DMS114 treated with DMSO at 0.1 percent for 48 hours (cell line): ENCODE measurements around the gene TSHZ1.

Experiments used
- DNase-seq: peaks from one replicate; lab custom pipeline; 2025; ENCODE audit not compliant: unreplicated experiment; lab: John Stamatoyannopoulos, UW

Gene TSHZ1

DNA sequence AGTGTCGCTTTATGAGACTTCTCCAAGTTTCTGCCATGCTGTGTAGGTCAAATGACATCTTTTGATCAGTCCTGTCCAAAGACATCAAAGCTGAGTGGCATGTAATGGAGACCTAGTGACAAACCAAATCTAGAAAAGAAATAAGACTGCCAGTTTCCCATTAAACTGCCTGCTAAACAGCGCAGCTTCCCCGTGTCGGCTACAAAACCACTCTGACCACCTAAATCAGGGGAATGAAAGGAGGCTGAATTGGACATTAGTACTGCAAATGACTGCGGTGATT, 57.7 kb downstream of the TSHZ1 start:
- DNase-seq: no peak

DNA sequence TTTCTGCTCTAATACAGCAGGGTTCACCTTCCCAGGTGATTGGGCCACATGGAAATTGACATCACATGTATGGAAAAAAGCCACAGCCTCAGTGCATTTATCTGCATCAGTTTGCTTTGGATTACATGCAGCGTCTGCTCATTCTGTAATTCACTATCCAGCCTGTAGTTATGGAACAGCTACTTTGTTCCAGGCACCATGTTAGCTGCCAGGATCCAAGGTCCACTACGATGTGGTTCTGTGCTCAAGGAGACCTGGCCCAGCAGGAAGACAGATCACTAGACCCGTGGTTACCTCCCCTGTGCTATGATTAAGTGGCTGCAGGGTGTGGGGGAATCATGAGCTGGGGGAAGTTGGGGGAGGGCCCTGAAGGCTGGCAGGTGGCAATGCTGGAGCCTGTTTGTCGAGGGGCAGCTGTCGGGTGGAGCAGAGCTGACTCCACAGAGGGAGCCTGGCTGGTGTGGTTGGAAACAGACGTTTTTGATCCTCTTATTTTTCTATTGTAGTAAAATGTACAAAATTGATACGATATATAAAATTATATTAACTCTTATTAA, 58.6 kb downstream of the TSHZ1 start:
- no peak for DNase-seq

DNA sequence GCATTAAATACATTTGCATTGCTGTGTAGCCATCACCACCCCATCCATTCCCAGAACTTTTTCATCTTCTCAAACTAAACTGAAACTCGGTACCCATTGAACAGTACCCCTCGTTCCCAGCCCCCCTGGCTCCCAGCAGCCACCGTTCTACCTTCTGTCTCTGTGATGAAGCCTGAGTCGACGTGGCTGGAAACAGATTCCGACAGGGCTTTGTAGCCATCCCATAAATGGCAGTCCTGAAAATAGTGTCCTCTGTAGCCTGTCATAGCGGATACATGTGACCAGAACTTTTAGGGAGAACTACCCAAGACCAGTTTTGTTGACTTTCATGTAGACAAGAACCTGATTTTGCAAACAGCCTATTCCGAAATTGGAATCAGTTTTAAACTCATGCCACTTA, 59.1 kb downstream of the TSHZ1 start:
- no peak for DNase-seq

DNA sequence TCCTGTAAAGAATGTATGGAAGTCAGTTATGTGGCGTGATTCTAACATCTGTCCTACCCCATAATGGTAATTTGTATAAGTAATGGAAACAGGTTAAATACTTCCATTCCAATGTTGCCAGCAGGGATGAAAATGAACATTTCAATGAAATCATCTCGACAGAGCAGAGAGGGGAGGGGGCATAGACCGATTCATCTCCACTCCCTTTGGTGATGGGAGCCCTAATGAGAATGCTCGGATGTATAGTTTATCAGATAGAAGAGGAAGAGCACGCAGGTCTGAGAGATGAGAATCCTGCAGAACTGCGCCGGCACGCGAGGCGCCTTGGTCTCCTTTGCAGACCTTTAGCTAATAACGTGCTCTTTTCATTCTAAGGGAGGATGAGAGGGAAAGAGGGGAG, 61.4 kb downstream of the TSHZ1 start:
- DNase-seq: no peak

DNA sequence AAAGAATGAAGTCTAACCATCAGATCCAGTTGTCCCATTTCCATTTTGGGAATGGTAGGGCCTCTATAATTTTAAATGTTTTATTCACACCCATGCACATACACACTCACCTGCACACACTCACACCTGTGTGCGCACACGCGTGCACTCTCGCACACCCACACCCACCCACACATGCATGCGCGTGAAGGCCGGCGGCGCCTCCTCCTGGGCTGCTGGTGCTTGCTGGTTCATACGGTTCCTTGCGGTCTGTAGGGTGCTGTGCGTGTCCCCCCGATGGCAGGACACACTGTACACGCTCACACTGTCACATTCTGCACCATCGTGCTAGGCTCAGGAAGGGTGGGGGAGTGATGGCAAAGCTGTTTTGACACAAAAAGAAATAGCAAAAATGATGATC, 63.2 kb downstream of the TSHZ1 start:
- DNase-seq: no peak

DNA sequence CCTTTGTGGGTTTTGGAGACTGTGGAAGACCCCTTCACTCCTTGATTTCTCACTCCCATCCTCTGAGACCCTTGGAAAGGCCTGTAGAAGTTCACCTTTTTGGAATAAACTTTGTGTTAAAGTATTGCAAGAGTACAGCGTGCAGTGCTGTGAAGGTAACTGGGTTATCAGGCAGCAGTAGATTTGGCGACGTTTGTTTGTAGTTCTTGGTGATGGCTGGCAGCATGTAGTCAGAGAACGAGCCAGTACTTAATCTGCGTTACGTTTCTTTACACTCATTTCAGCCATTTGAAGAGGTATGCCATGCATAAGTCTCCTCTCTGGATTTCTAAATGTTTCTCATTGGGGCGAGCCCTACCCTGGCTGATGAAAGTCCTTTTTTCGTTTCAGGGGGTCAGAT, 64.6 kb downstream of the TSHZ1 start:
- no peak for DNase-seq

DNA sequence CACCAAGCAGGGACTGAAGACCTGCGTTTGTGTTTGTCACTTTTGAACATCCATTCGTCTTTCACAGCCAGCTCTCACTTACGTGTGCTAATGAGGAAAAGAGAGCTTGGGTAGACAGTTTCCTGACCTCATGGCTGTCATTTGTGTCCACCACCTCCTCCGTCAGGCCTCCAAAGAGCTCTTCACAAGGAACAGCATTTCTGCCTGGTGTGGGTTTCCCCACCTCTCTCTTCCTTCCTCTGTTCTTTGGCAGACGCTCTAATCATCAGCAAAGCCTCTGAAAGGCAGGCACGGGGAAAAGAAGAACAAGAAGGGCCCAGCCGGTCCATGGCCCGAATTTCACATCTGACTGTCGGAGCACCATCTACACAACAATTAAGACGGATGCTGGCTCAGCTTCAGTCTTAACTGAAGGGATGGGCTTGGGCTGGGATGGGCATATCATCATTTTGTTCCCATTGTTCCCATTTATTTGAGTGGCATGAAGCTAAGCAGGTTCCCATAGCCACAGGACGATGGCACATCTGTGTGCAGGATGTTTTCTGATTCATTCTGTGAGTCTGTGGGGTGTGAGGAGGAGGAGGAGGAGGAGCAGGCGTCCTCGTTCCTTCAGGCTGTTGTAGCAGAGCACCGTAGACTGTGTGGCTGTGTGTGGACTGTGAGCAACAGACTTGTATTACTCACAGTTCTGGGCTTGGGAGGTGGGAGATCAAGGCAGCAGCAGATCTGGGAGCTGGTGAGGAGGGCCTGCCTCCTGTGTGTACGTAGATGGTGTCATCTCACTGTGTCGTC, 66.4 kb downstream of the TSHZ1 start:
- no peak for DNase-seq

DNA sequence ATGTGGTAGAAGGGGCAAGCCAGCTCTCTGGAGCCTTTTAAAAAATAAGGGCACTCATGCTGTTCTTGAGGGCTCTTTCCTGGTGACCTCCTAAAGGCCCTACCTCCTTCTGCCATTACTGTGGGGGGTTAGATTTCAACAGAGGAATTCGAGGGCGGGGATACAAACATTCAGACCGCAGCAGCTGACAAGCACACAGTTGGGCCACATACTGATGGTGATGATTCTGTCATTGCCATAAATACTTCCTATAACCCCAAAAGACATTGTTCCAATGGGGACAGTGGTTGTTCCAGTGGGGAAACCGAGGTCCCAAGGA, 67.0 kb downstream of the TSHZ1 start:
- no peak for DNase-seq

DNA sequence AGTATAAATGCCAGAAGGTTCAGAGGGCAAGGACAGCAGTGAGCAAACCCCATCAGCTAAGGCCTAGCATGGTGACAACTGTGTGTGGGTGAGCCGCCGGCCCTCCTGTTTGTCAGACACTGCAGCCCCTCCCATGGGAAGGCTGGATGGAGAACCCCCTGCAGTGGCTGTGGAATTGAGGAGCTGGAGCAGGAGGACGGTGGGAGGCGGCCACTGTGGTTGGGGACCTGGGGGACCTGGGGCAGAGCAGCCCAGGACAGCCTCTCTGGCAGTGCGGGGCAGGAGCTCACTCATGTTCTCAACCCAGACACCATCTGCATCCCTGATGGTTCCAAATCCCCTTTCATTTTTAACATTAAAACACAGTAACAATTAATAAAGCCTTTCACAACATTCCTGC, 68.8 kb downstream of the TSHZ1 start:
- no peak for DNase-seq

DNA sequence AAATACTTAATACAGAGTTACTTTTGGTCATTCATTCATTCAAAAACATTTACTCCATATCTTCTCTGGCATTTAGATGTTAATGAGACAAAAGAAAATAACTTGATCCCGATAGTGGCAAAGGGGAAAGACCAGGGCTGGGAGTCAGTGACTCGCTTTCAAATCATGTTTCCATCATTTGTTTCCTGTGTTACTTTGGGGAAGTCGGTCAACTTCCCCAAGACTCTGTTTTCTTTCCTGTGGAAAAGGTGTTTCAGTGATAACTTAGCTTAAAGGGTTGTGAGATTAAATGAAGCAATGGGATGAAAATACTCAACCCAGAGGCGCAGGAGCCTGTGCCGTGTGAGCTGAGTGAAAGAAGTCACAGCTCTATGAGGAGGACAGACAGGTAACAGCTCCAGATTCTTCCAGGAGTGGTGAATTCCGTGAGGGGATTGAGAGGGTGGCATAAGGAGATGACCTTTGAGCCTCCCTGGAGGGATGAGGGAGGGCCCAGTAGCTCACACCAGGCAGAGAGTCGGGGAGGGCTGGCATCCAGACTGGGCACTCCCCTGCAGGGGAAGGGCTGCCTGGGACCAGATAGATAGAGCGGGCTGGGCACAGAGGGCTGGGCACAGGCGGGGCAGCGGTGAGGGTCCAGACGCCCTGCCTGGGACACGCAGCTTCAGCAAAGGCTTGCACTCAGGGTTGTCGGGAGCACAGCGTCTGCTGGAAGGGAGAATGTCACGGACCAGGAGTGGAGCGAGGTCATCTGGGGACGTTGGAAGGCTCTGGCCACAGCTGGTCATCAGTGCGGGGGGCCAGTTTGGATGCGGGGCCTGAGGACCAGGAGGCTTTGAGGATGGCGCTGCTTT, 70.1 kb downstream of the TSHZ1 start:
- no peak for DNase-seq

DNA sequence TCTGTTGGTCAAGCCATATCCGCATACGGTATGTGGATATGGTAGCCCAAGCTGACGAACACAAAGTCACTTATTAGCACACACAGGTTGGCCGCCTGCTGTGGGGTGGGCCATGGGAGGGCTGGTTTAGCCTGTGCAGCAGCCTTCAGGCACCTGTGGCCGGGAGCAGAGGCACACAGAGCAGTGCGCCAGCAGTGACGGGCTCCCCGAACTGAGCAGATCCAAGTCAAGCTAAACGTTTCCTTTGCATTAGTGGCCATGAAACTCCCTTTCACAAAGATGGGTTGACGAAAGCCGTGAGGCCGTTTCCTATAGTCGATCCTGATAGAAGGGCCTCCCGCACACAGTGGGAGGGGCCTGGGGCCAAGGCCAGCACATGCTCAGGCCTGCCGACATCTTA, 72.1 kb downstream of the TSHZ1 start:
- no peak for DNase-seq

DNA sequence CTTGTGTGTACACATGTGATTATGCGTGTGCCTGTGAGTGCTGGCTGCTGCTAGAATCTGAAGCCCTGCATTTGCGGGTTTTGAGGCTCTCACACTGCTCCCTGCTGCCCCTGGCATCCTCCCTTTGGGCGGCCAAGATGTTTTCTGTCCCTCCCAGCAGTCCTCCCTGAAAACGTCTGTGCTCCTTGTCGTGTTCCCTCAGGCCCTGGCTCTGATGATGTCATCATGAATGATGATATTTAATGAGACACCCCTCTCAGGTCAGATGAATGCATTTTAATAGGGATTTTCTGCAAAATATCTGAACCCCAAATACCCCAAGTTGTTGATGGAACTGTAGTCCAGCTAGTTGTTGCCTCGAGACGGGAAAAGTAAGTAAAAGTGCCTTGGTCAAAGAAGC, 73.1 kb downstream of the TSHZ1 start:
- no peak for DNase-seq

DNA sequence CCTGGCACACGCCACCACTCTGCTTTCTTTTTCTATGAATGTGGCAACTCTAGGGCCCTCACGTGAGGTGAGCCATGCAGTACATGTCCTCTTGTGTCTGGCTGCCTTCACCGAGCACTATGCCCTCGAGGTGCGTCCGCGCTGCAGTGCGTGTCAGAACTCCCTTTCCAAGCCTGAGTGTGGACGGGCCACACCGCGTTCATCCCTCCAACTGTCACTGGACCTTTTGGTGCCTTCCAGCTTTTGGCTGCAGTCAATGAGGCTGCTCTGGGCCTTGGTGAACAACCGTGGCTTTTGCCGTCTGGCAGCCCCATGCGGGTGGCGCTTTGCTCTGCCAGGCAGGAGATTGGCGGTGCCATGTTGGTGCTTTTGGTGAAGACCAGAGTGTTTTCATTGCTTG, 74.0 kb downstream of the TSHZ1 start:
- DNase-seq: no peak

DNA sequence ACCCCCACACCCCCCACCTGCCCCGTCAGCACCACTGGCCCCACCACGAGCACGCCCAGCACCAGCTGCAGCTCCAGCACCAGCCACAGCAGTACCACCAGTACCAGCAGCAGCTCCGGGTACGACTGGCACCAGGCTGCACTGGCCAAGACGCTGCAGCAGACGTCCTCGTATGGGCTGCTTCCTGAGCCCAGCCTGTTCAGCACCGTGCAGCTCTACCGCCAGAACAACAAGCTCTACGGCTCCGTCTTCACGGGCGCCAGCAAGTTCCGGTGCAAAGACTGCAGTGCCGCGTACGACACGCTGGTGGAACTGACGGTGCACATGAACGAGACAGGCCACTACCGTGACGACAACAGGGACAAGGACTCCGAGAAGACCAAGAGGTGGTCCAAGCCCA, 75.3 kb downstream of the TSHZ1 start:
- DNase-seq: no peak

DNA sequence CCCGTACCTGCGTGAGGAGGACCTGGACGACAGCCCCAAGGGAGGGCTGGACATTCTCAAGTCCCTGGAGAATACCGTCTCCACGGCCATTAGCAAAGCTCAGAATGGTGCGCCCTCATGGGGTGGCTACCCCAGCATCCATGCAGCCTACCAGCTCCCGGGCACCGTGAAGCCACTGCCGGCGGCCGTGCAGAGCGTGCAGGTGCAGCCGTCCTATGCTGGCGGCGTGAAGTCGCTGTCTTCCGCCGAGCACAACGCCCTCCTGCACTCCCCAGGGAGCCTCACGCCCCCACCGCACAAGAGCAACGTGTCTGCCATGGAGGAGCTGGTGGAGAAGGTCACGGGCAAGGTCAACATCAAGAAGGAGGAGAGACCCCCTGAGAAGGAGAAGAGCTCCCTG, 76.4 kb downstream of the TSHZ1 start:
- DNase-seq: no peak

DNA sequence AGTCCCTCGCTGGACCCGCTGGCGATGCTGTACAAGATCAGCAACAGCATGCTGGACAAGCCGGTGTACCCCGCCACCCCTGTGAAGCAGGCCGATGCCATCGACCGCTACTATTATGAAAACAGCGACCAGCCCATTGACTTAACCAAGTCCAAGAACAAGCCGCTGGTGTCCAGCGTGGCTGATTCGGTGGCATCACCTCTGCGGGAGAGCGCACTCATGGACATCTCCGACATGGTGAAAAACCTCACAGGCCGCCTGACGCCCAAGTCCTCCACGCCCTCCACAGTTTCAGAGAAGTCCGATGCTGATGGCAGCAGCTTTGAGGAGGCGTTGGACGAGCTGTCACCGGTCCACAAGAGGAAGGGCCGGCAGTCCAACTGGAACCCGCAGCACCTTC, 77.1 kb downstream of the TSHZ1 start:
- no peak for DNase-seq

DNA sequence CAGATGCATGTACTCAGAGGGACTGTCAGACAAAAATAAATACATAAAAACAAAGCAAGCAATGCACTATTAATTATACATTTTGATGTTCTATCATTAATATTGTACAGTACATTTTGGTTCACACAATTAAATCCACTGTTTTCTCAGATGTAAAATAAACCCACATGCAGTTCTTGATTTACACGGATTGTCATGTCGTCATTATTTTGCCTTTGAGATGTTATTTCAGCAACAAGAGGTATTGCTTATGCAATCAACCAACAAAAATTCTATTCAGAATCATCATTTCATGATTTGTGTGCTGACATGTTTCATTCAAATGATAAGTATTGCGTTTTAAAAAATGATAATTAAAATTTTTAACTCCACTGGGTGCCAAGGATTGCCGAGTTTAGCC, 79.2 kb downstream of the TSHZ1 start:
- no peak for DNase-seq

DNA sequence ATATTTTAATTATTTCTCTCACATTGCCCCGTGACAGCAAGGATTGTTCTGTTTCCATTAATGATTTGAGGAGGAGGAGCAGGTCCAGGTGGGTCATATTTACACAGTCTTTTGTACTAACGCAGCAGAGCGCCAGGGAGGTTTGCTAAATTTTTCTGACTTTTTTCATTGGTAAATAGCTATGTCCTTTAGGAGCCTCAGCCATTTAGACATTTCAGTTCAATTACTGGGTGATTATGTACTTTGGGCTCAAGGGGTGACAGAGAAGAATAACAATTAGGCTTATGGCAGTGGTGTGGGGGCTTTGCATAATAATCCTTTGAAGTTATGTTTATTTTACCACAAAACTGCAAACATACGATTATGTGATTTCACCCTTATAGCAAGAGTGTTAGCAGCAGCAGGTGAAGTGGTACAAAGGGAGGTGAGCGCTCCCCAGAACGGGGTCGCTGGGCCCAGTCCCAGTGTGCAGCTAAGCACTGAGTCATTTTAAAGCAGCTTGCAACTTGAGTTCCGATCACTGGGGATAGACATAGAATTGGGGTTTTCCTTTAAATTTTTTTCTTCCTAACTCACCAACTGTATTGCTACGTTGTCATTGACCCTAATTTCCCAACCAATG, 80.3 kb downstream of the TSHZ1 start:
- no peak for DNase-seq

DNA sequence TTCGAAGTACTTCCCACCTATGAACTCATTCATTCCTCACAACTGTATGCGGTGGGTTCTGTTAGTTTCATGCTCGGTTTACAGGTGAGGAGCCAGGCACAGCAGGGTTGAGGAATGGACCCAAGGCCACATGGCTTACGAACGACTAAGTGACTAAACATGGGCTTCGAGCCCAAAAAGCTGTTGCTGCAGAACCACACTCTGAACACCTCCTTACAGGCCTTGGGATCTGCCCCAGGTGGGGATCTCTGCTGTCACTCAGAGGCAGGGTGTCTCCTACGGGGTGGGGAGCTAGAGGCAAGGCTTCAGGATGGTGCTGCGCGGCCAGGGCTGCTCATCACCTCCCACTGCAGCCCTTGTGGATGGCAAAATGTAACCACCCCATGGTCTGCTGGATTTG, 80.9 kb downstream of the TSHZ1 start:
- no peak for DNase-seq

DNA sequence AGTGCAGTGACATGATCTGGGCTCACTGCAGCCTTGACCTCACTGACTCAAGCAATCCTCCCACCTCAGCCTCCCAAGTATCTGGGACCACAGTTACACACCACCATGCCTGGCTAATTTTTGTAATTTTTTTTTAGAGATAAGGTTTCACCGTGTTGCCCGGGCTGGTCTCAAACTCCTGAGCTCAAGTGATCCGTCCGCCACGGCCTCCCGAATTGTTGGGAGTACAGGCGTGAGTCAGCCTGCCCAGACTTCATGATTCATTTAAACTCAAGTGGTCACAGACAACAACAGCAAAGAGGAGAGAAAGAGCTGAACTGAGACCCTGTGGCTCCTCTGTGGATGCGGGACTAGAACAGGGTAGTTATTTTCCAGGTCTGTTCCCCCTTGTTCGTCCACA, 83.0 kb downstream of the TSHZ1 start:
- no peak for DNase-seq

DNA sequence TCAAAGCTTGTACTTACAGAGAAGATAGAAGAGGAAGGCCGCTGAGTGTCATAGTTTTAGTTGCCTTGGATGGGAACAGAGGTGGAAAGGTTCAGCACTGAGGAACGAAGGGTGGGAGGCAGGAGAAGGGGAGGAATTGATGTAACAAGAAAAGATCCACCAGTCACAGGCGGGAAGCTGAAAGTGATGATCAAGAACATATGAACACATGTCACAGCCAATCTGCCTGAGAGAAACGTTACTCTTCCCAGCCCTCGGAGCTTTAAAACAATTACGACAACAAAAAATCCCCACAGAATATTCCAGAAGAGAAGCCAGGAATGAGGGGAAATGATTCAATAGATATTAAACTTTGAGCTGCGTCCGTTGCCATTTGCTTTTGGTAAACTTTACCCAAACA, 87.1 kb downstream of the TSHZ1 start:
- DNase-seq: no peak
